H1 (cell line): ENCODE data around the gene ZC3H18.

Experiments
- ASH2L ChIP-seq: fragments of 200-600, 300-600 bp; sonication (generic); IDR thresholded peaks from one replicate; pipeline ENCODE4 v1.7.1; 2017; ENCODE audit warnings: low read length
- EP300 ChIP-seq, 2 experiments: IDR thresholded peaks; 1 replicate in 1 of 2; 2 replicates in 1 of 2; pipeline ENCODE4 v1.6.1; 2011 to 2012; ENCODE audit warnings: low read depth in 2 of 2, low read length in 2 of 2, mild to moderate bottlenecking in 2 of 2, borderline replicate concordance in 1 of 2, inconsistent platforms in 1 of 2, moderate library complexity in 1 of 2
- JUND ChIP-seq: IDR thresholded peaks from 2 replicates; pipeline ENCODE4 v1.6.1; 2011; ENCODE audit warnings: mild to moderate bottlenecking, improper control_type of control experiment, low read length
- KDM1A ChIP-seq: fragments of 200-600, 300-600 bp; sonication (generic); IDR thresholded peaks from 2 replicates; pipeline ENCODE4 v1.7.1; 2016; ENCODE audit warnings: mild to moderate bottlenecking, low read length, borderline replicate concordance
- POLR2A ChIP-seq, 2 experiments: IDR thresholded peaks; 1 replicate in 1 of 2; 2 replicates in 1 of 2; pipeline ENCODE4 v1.6.1; 2011; ENCODE audit warnings: low read depth in 2 of 2, low read length in 2 of 2, mild to moderate bottlenecking in 2 of 2; ENCODE audit errors: control extremely low read depth in 1 of 2
- POU5F1 ChIP-seq: IDR thresholded peaks from 2 replicates; pipeline ENCODE4 v1.6.1; 2011; ENCODE audit warnings: low read depth, mild to moderate bottlenecking, low read length, moderate library complexity
- RFX5 ChIP-seq: IDR thresholded peaks from 2 replicates; pipeline ENCODE4 v1.6.1; 2011; ENCODE audit warnings: low read depth, low read length, improper control_type of control experiment, borderline replicate concordance
- SP2 ChIP-seq: IDR thresholded peaks from 2 replicates; pipeline ENCODE4 v1.6.1; 2012; ENCODE audit warnings: mild to moderate bottlenecking, low read length, inconsistent platforms
- TAF1 ChIP-seq: IDR thresholded peaks from 2 replicates; pipeline ENCODE4 v1.6.1; 2011; ENCODE audit warnings: mild to moderate bottlenecking, low read depth, low read length
- TF ChIP-seq, protein P1 (sequence below), 3 experiments: IDR thresholded peaks; 1 replicate in 2 of 3; 2 replicates in 1 of 3; pipeline versions ENCODE4 v1.5.1 to v1.6.1; 2011; ENCODE audit warnings: low read length in 3 of 3, mild to moderate bottlenecking in 3 of 3, inconsistent platforms in 2 of 3, low read depth in 1 of 3, moderate library complexity in 1 of 3; ENCODE audit not compliant: insufficient read depth in 1 of 3; ENCODE audit errors: control extremely low read depth in 1 of 3

- no peak for TF ChIP-seq POU5F1
- no peak for TF ChIP-seq SP2
- TF ChIP-seq POLR2A (IDR thresholded peaks at IDR 0.05; ENCODE audit: control extremely low read depth in 1 of 2, low read depth in 2 of 2, low read length in 2 of 2), result no peak
- TF ChIP-seq EP300 (IDR thresholded peaks at IDR 0.05; ENCODE audit: borderline replicate concordance in 1 of 2, low read depth in 2 of 2, low read length in 2 of 2), result no peak
- TF ChIP-seq RFX5, result no peak
- TF ChIP-seq, protein P1, sequence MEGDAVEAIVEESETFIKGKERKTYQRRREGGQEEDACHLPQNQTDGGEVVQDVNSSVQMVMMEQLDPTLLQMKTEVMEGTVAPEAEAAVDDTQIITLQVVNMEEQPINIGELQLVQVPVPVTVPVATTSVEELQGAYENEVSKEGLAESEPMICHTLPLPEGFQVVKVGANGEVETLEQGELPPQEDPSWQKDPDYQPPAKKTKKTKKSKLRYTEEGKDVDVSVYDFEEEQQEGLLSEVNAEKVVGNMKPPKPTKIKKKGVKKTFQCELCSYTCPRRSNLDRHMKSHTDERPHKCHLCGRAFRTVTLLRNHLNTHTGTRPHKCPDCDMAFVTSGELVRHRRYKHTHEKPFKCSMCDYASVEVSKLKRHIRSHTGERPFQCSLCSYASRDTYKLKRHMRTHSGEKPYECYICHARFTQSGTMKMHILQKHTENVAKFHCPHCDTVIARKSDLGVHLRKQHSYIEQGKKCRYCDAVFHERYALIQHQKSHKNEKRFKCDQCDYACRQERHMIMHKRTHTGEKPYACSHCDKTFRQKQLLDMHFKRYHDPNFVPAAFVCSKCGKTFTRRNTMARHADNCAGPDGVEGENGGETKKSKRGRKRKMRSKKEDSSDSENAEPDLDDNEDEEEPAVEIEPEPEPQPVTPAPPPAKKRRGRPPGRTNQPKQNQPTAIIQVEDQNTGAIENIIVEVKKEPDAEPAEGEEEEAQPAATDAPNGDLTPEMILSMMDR (IDR thresholded peaks at IDR 0.05; ENCODE audit: control extremely low read depth in 1 of 3, insufficient read depth in 1 of 3, low read depth in 1 of 3, low read length in 3 of 3), result no peak
- no peak for TF ChIP-seq ASH2L
- TF ChIP-seq KDM1A, result no peak
- no peak for TF ChIP-seq TAF1
- no peak for TF ChIP-seq JUND
Observed at GRCh38 chr16:88535857-88536222, 34.4 kb upstream of the ZC3H18 start.
